ENCODE measurements around the gene STMN1. TPM values are rescaled to one million over a fixed set of nuclear protein-coding genes. Genes with fewer than 3 reads are reported as not detected.

STMN1 gene
- total and polyA plus RNA-seq, 9 of the 15 experiments (the other 6 are each of a cell fraction or from before 2014, with no cell fraction given), result 269 to 2,153 (median 595) TPM

DNA sequence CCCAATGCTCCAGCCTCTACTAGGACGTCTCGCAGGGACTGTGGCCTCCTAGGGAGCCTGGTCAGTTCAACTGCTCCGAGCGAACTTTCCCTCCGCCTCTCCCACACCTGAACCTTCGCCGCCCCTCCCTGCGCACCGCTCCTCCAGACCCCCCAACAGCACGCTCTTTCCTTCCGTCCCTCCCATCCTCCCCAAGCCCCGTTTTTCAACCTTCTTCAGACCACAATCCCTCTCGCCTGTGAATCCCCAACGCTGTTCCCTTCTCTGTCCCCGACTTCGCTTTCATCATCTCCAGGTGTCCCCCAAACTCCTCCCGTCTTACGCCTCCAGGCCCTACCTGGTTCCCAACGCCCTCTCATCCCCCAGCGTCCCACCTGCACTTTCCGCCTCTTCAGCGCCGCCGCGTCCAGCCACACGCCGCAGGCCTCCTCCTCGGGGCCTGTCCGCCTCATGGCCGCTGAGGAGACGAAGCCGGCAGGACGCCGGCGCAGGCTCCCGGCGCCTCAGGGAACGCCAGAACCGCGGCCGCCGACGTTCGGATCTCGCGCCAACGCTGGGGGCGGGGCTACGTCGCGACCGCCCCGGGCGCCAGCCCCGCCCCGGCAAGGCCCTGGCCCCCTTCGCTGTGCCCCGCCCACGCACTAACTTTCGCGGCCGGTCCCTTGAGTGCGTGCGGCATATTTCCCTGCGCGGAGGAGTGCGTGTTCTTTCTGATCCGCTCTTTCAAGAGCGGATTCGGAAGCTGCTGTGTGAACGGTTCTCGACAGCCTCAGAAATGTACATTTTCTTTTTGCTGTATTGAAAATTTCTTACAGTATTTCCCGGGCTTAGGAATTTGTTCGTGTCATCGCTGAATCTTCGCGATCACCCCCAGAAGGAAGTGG, 47.1 kb downstream of the STMN1 start, which contains the start of gene AUNIP (continued):
- TF ChIP-seq, protein P1, sequence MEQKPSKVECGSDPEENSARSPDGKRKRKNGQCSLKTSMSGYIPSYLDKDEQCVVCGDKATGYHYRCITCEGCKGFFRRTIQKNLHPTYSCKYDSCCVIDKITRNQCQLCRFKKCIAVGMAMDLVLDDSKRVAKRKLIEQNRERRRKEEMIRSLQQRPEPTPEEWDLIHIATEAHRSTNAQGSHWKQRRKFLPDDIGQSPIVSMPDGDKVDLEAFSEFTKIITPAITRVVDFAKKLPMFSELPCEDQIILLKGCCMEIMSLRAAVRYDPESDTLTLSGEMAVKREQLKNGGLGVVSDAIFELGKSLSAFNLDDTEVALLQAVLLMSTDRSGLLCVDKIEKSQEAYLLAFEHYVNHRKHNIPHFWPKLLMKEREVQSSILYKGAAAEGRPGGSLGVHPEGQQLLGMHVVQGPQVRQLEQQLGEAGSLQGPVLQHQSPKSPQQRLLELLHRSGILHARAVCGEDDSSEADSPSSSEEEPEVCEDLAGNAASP (IDR thresholded peaks at IDR 0.05), result no peak
- TF ChIP-seq PHF8 (IDR thresholded peaks at IDR 0.05; ENCODE audit: borderline replicate concordance, low read length) (peak; percentile 100; the same call in 1 of the 2 replicates), TEAD2 (tag; IDR thresholded peaks at IDR 0.05) (no peak), MTA3 (IDR thresholded peaks at IDR 0.05; ENCODE audit: borderline replicate concordance) (peak; percentile 93), PHF20 (IDR thresholded peaks at IDR 0.05; ENCODE audit: partially characterized antibody) (peak; percentile 88), EHMT2 (IDR thresholded peaks at IDR 0.05) (peak; percentile 70), ZNF311 (CRISPR knock-in tag; IDR thresholded peaks at IDR 0.05) (no peak), EP400 (IDR thresholded peaks at IDR 0.05) (peak; percentile 94), RBM17 (IDR thresholded peaks at IDR 0.05; ENCODE audit: borderline replicate concordance, low read depth, low read length) (no peak), ZNF24 (IDR thresholded peaks at IDR 0.05) (no peak), MYC (IDR thresholded peaks at IDR 0.05; ENCODE audit: low read depth, low read length) (peak; percentile 96), MYC (CRISPR knock-in tag; IDR thresholded peaks at IDR 0.05; ENCODE audit: borderline replicate concordance, low read depth) (peak; percentile 85; the same call in 1 of the 2 replicates), JUND (IDR thresholded peaks at IDR 0.05; ENCODE audit: borderline replicate concordance, low read depth, low read length) (peak; percentile 51), JUND (tag; IDR thresholded peaks at IDR 0.05; ENCODE audit: borderline replicate concordance, low read depth, low read length) (no peak), SAFB2 (IDR thresholded peaks at IDR 0.05; ENCODE audit: borderline replicate concordance, low read depth, low read length, severe bottlenecking) (no peak), ZNF23 (CRISPR knock-in tag; IDR thresholded peaks at IDR 0.05) (no peak), TOE1 (IDR thresholded peaks at IDR 0.05; ENCODE audit: borderline replicate concordance) (peak; percentile 66), TOE1 (CRISPR knock-in tag; IDR thresholded peaks at IDR 0.05; ENCODE audit: borderline replicate concordance, low read depth) (0 out of 2 replicates have a peak, but pooled peaks have one; percentile 14), MYBL2 (IDR thresholded peaks at IDR 0.05; ENCODE audit: low read depth) (no peak), MYBL2 (CRISPR knock-in tag; IDR thresholded peaks at IDR 0.05; ENCODE audit: borderline replicate concordance) (no peak), TCF3 (CRISPR knock-in tag; IDR thresholded peaks at IDR 0.05) (peak; percentile 42; the same call in 1 of the 2 replicates), NCOA4 (IDR thresholded peaks at IDR 0.05; ENCODE audit: partially characterized antibody) (peak; percentile 82)
- TF ChIP-seq, protein P2, sequence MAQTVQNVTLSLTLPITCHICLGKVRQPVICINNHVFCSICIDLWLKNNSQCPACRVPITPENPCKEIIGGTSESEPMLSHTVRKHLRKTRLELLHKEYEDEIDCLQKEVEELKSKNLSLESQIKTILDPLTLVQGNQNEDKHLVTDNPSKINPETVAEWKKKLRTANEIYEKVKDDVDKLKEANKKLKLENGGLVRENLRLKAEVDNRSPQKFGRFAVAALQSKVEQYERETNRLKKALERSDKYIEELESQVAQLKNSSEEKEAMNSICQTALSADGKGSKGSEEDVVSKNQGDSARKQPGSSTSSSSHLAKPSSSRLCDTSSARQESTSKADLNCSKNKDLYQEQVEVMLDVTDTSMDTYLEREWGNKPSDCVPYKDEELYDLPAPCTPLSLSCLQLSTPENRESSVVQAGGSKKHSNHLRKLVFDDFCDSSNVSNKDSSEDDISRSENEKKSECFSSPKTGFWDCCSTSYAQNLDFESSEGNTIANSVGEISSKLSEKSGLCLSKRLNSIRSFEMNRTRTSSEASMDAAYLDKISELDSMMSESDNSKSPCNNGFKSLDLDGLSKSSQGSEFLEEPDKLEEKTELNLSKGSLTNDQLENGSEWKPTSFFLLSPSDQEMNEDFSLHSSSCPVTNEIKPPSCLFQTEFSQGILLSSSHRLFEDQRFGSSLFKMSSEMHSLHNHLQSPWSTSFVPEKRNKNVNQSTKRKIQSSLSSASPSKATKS (CRISPR knock-in tag; IDR thresholded peaks at IDR 0.05), result no peak
- TF ChIP-seq, protein P3, sequence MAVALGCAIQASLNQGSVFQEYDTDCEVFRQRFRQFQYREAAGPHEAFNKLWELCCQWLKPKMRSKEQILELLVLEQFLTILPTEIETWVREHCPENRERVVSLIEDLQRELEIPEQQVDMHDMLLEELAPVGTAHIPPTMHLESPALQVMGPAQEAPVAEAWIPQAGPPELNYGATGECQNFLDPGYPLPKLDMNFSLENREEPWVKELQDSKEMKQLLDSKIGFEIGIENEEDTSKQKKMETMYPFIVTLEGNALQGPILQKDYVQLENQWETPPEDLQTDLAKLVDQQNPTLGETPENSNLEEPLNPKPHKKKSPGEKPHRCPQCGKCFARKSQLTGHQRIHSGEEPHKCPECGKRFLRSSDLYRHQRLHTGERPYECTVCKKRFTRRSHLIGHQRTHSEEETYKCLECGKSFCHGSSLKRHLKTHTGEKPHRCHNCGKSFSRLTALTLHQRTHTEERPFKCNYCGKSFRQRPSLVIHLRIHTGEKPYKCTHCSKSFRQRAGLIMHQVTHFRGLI (CRISPR knock-in tag; IDR thresholded peaks at IDR 0.05), result no peak
